SK-N-SH treated with all-trans-retinoic acid at 6 μM for 48 hours (cell line): ENCODE measurements around the gene SLC27A5.

ENCODE experiments used
- ARNTL ChIP-seq: fragments of 450-650 bp; formaldehyde crosslinking; IDR thresholded peaks from 2 replicates; pipeline ENCODE4 v1.5.0; 2020; ENCODE audit warnings: low read depth, mild to moderate bottlenecking, moderate library complexity, borderline replicate concordance
- CSDC2 ChIP-seq: fragments of 250-450 bp; sonication (Bioruptor Pico); IDR thresholded peaks from 2 replicates; pipeline ENCODE4 v1.5.0; 2020; ENCODE audit warnings: mild to moderate bottlenecking, moderate library complexity
- ESRRG ChIP-seq: fragments of 250-450 bp; sonication (Bioruptor Pico); IDR thresholded peaks from 2 replicates; pipeline ENCODE4 v1.6.1; 2021; ENCODE audit warnings: mild to moderate bottlenecking
- GLIS3 ChIP-seq: fragments of 250-450 bp; sonication (Bioruptor Pico); IDR thresholded peaks from 2 replicates; pipeline ENCODE4 v1.5.0; 2020; ENCODE audit warnings: mild to moderate bottlenecking, moderate library complexity
- ISL1 ChIP-seq: fragments of 250-450 bp; sonication (Bioruptor Pico); IDR thresholded peaks from 2 replicates; pipeline ENCODE4 v2.1.2; 2022; ENCODE audit warnings: mild to moderate bottlenecking, moderate library complexity
- RARB ChIP-seq: fragments of 250-450 bp; sonication (Bioruptor Pico); IDR thresholded peaks from 2 replicates; pipeline ENCODE4 v1.8.0; 2021; ENCODE audit warnings: mild to moderate bottlenecking, moderate library complexity
- ZC3H10 ChIP-seq: fragments of 250-450 bp; sonication (Bioruptor Pico); IDR thresholded peaks from 2 replicates; pipeline ENCODE4 v1.5.1; 2021; ENCODE audit warnings: mild to moderate bottlenecking, moderate library complexity
- ZFP3 ChIP-seq: fragments of 250-450 bp; sonication (Bioruptor Pico); IDR thresholded peaks from 2 replicates; pipeline ENCODE4 v1.5.0; 2020; ENCODE audit warnings: mild to moderate bottlenecking, moderate library complexity
- ZFP30 ChIP-seq: fragments of 450-650 bp; formaldehyde crosslinking; IDR thresholded peaks from 2 replicates; pipeline ENCODE4 v1.5.0; 2022; ENCODE audit warnings: mild to moderate bottlenecking, moderate library complexity
- ZNF565 ChIP-seq: fragments of 450-650 bp; formaldehyde crosslinking; conservative IDR thresholded peaks from 2 replicates; pipeline ENCODE4 v1.5.0; 2020; ENCODE audit warnings: low read depth, mild to moderate bottlenecking, moderate library complexity
- TF ChIP-seq, protein P1 (sequence below): fragments of 250-450 bp; sonication (Bioruptor Pico); IDR thresholded peaks from 2 replicates; pipeline ENCODE4 v1.8.0; 2021; ENCODE audit warnings: low read depth, mild to moderate bottlenecking, moderate library complexity, borderline replicate concordance
- TF ChIP-seq, protein P2 (sequence below): fragments of 250-450 bp; sonication (Bioruptor Pico); IDR thresholded peaks from 2 replicates; pipeline ENCODE4 v1.5.1; 2020; ENCODE audit warnings: low read depth, mild to moderate bottlenecking, moderate library complexity

DNA sequence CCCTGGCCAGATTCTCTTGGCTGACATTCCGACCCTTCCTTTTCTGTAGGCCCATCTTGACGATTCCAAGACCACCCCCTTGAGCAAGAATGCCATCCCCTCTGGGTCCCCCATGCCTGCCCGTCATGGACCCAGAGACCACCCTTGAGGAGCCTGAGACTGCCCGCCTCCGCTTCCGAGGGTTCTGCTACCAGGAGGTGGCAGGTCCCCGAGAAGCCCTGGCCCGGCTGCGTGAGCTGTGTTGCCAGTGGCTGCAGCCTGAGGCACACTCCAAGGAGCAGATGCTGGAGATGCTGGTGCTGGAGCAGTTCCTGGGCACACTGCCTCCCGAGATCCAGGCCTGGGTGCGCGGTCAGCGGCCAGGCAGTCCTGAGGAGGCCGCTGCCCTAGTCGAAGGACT, 34.7 kb downstream of the SLC27A5 start:
- TF ChIP-seq CSDC2: no peak
- TF ChIP-seq ESRRG: no peak
- TF ChIP-seq RARB (CRISPR knock-in tag): no peak
- no peak for TF ChIP-seq ISL1 (CRISPR knock-in tag)
- TF ChIP-seq, protein P1, sequence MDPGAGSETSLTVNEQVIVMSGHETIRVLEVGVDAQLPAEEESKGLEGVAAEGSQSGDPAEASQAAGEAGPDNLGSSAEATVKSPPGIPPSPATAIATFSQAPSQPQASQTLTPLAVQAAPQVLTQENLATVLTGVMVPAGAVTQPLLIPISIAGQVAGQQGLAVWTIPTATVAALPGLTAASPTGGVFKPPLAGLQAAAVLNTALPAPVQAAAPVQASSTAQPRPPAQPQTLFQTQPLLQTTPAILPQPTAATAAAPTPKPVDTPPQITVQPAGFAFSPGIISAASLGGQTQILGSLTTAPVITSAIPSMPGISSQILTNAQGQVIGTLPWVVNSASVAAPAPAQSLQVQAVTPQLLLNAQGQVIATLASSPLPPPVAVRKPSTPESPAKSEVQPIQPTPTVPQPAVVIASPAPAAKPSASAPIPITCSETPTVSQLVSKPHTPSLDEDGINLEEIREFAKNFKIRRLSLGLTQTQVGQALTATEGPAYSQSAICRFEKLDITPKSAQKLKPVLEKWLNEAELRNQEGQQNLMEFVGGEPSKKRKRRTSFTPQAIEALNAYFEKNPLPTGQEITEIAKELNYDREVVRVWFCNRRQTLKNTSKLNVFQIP (CRISPR knock-in tag): no peak
- TF ChIP-seq ZC3H10 (CRISPR knock-in tag): no peak
- TF ChIP-seq, protein P2, sequence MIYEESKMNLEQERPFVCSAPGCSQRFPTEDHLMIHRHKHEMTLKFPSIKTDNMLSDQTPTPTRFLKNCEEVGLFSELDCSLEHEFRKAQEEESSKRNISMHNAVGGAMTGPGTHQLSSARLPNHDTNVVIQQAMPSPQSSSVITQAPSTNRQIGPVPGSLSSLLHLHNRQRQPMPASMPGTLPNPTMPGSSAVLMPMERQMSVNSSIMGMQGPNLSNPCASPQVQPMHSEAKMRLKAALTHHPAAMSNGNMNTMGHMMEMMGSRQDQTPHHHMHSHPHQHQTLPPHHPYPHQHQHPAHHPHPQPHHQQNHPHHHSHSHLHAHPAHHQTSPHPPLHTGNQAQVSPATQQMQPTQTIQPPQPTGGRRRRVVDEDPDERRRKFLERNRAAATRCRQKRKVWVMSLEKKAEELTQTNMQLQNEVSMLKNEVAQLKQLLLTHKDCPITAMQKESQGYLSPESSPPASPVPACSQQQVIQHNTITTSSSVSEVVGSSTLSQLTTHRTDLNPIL (CRISPR knock-in tag): no peak
- no peak for TF ChIP-seq ZFP30 (CRISPR knock-in tag)
- no peak for TF ChIP-seq ZNF565 (CRISPR knock-in tag)
- TF ChIP-seq ARNTL (CRISPR knock-in tag): no peak
- TF ChIP-seq GLIS3: no peak
- no peak for TF ChIP-seq ZFP3 (CRISPR knock-in tag)
